PFSK-1 (cell line): Measurements from ENCODE around the gene ERICH6B.

ENCODE experiments used
- FOXP2 ChIP-seq: optimal IDR thresholded peaks from 2 replicates; pipeline ENCODE3; 2011; ENCODE audit warnings: borderline replicate concordance, control low read depth, inconsistent platforms; ENCODE audit not compliant: insufficient read depth; ENCODE audit errors: extremely low read length, extremely low read depth
- POLR2AphosphoS5 ChIP-seq: IDR thresholded peaks from 2 replicates; pipeline ENCODE4 v1.6.1; 2012; ENCODE audit warnings: low read depth, mild to moderate bottlenecking, control low read depth, low read length, moderate library complexity
- SIN3A ChIP-seq: IDR thresholded peaks from 2 replicates; pipeline ENCODE4 v1.6.1; 2012; ENCODE audit warnings: mild to moderate bottlenecking, low read length, moderate library complexity, borderline replicate concordance; ENCODE audit not compliant: insufficient read depth
- TAF1 ChIP-seq: IDR thresholded peaks from 2 replicates; pipeline ENCODE4 v1.6.1; 2012; ENCODE audit warnings: low read length, control low read depth, borderline replicate concordance; ENCODE audit not compliant: insufficient read depth
- TF ChIP-seq, protein P1 (sequence below), 2 experiments: IDR thresholded peaks; 2 replicates each; pipeline versions ENCODE4 v1.6.1 to v1.8.0; 2011 to 2012; ENCODE audit warnings: low read depth in 2 of 2, low read length in 2 of 2, control low read depth in 1 of 2, inconsistent platforms in 1 of 2, mild to moderate bottlenecking in 1 of 2, moderate library complexity in 1 of 2; ENCODE audit not compliant: insufficient read depth in 1 of 2

ERICH6B gene

DNA sequence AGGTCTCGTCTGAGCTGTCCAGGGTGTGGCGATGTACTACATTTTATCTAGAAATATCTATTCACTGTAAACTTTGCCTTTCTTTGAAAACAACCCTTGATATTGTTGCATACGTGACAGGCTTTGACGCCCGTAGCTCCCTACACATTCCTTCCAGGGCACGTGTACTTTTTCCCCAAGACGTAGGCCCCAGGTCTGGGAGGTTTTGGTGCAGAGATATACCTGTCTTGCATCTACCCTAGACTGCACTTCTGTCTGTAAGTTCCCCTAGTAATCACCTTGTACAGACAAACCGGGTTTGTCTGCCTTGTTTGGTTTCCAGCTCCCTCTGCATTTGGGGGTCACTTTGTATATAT, 69.2 kb downstream of the ERICH6B start:
- TF ChIP-seq SIN3A (no peak), TAF1 (no peak)

DNA sequence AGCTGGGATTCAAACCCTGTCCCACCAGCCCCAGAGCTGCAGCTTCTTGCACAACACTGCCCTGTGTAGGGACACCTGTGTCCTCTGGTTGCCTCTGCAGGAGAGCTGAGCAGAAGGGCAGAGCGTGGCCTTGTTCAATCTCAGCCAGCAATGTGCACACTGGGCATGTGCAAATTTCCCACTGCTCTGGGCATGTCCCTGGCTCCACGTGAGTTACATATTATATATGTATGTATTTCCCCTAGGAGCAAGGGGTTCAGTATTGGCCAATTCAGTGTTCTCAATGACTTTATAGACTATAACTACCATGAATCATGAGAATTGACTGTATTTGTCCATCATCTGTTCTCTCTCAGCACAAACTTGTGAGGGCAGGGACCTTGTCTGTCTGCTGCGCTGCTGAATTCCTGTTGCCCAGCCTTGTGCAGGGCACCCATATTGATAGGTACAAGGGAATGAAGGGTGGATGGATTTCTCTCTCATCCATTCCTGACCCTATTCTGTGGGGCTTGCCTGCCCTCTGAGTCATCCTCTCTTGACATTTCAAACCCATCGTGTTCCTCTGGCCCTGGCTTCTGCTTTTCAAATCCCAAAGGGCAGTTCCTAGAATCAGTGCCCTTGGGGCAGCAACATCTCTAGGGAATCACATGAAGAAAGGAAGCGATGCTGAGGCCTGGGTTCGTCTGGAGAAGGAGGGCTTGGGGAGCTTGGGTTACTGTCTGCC, 69.7 kb downstream of the ERICH6B start:
- TF ChIP-seq SIN3A (no peak), POLR2AphosphoS5 (no peak), FOXP2 (no peak)
- TF ChIP-seq, protein P1, sequence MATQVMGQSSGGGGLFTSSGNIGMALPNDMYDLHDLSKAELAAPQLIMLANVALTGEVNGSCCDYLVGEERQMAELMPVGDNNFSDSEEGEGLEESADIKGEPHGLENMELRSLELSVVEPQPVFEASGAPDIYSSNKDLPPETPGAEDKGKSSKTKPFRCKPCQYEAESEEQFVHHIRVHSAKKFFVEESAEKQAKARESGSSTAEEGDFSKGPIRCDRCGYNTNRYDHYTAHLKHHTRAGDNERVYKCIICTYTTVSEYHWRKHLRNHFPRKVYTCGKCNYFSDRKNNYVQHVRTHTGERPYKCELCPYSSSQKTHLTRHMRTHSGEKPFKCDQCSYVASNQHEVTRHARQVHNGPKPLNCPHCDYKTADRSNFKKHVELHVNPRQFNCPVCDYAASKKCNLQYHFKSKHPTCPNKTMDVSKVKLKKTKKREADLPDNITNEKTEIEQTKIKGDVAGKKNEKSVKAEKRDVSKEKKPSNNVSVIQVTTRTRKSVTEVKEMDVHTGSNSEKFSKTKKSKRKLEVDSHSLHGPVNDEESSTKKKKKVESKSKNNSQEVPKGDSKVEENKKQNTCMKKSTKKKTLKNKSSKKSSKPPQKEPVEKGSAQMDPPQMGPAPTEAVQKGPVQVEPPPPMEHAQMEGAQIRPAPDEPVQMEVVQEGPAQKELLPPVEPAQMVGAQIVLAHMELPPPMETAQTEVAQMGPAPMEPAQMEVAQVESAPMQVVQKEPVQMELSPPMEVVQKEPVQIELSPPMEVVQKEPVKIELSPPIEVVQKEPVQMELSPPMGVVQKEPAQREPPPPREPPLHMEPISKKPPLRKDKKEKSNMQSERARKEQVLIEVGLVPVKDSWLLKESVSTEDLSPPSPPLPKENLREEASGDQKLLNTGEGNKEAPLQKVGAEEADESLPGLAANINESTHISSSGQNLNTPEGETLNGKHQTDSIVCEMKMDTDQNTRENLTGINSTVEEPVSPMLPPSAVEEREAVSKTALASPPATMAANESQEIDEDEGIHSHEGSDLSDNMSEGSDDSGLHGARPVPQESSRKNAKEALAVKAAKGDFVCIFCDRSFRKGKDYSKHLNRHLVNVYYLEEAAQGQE (IDR thresholded peaks at IDR 0.05; ENCODE audit: insufficient read depth in 1 of 2, low read depth in 2 of 2, low read length in 2 of 2): no peak

- TF ChIP-seq SIN3A (no peak), POLR2AphosphoS5 (no peak), TAF1 (no peak), FOXP2 (no peak)
- TF ChIP-seq, protein P1 (IDR thresholded peaks at IDR 0.05; ENCODE audit: insufficient read depth in 1 of 2, low read depth in 2 of 2, low read length in 2 of 2): no peak
Measured at GRCh38 chr13:45544520-45544919, 71.0 kb downstream of the ERICH6B start.

GRCh38 chr13:45542878-45543277, 72.7 kb downstream of the ERICH6B start:
- no peak for TF ChIP-seq SIN3A
- TF ChIP-seq TAF1: no peak
- TF ChIP-seq, protein P1 (IDR thresholded peaks at IDR 0.05; ENCODE audit: insufficient read depth in 1 of 2, low read depth in 2 of 2, low read length in 2 of 2): no peak
- no peak for TF ChIP-seq POLR2AphosphoS5
- no peak for TF ChIP-seq FOXP2

- TF ChIP-seq SIN3A: no peak
- TF ChIP-seq FOXP2: no peak
- no peak for TF ChIP-seq POLR2AphosphoS5
- TF ChIP-seq, protein P1 (IDR thresholded peaks at IDR 0.05; ENCODE audit: insufficient read depth in 1 of 2, low read depth in 2 of 2, low read length in 2 of 2): no peak
- no peak for TF ChIP-seq TAF1
Measured at GRCh38 chr13:45542391-45542790, 73.1 kb downstream of the ERICH6B start.
